Femur (tissue), 1 donor: Measurements from ENCODE around the gene ACTA2.

Source experiments
- DNase-seq: peaks from one replicate; pipeline ENCODE4 v3.0.0-alpha.2; 2017

The ACTA2 gene

DNA sequence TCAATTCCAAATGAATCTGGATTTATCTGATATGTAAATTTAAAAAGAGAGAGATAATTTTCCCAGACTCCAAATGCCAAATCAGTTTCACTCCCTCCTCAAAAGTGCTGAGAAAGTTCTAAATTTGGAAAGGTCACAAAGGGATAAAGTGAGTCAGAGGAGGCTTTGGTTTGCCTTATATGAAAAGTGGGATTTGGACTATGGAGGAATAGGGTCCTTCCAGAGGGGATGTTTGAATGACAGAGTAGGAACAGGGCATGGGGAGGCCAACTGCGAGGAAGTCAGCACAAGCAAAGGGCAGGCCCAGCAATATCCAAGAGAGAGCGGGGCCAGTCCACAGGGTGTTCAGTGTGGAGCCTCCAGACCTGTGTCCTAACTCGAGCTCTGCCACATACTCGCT, 28.2 kb upstream of the ACTA2 start:
- no peak for DNase-seq

GRCh38 chr10:88980247-88980646, 27.7 kb upstream of the ACTA2 start:
- DNase-seq, result no peak

DNA sequence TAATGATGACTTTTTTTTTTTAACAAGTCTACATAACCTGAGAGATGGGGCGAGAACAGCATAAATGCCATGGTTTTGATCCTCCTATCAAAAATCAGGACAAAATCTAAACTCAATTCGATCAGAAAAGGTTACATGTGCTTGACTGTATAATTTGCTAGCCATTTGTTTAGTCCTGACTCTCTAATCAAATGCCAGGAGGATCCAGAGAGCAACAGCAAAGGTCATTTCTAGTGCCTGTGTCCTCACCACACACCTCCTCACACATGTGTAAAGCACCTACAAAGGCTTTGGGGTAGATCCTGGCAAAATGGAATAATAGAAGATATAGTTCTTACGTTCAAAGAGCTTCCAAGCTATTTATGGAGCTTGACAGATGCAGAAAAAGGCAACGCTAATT, 27.0 kb upstream of the ACTA2 start:
- no peak for DNase-seq

DNA sequence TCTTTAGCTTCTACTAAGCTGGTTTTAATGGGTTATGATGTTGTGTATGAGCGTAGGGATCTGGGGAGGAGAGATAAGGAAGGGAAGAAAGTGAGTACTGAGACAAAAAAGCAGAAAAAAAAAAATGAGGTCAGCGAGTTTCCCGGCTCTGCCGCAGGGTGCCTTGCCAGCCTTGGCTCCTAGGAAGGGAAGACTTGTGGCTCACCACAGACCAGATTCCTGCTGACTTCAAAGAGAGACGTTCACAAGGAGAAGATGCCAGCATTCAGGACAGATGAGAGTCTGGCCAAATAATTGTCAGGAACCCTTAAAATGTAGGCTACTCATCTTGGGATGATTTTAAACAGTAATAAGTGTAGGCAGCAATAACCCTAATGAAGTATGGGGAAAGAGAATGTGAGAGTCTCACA, 26.6 kb upstream of the ACTA2 start:
- DNase-seq, result peak; percentile 68

DNA sequence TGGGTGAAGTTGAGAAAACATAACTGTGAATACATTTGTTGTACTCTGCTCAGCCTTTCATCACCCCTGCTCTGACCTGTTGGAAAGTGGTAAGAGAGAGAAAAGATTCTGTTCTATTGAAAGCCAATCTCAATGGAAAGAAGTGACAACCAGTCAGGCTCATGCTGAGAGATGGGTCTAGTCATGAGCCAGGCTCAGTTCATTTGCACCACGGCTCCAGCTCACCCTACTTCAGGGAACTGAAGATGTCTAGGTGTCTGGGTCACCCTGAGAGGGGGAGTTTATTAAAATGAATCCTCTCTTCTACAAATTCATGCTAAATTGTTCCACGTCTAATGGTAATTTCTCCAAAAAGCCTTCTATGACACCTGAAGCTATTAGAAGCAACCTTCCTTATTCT, 25.9 kb upstream of the ACTA2 start:
- DNase-seq, result no peak

- no peak for DNase-seq
Observed at GRCh38 chr10:88975377-88975720, 22.8 kb upstream of the ACTA2 start.

DNA sequence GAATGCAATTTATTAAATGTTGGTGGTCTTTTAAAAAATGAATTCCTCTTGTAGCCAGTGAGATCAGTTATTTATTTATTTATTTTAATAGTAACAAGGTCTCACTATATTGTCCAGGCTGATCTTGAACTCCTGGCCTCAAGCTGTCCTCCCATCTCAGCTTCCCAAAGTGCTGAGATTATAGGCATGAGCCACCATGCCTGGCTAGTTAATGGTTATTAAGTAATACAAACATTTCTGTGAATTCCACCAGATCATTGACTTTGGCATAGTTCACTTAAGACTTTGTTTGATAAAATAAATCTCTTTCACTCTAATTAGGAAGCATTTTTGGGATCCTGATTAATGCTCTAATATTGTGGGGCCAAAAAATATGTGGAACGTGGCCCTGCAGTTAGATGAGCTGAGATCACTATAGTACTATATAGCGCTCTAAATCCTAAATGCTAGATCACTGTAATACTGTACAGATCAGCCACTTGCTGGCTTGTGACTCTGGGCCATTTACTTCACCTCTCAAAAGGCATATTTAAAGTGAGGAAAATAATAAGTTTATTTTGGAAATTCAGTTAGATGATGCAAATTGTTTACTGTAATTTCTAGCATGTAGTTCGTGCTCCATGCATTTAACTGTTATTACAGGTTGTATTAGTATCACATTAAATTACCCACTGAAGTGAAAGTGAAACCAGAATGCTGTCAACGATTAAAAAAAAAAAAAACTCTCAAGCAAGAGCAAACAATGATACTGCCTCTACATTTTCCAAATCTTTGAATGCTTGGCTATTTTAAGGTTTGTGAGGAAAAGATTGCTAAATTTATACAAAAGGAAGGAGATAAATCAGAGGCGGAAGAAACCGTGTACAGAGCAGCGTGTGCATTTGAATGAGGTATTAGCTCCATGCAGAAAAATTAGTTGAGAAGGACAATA, 22.1 kb upstream of the ACTA2 start:
- DNase-seq, result no peak

DNA sequence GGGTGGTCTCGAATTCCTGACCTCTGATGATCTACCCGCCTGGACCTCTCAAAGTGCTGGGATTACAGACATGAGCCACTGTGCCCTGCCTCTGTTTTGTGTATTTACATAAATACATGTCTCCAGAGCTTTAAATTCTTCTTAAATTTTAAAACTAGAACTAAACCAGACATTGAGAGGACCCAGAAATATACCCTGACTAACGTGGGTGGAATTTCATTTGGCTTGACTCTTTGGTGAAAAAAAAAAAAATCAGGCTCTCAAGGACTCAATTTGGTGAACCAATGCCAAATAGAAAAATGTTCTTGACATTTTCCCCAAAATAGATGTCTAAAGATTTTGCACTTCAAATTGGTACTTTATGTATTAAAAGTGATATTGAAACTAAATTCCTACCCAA, 21.4 kb upstream of the ACTA2 start:
- no peak for DNase-seq

DNA sequence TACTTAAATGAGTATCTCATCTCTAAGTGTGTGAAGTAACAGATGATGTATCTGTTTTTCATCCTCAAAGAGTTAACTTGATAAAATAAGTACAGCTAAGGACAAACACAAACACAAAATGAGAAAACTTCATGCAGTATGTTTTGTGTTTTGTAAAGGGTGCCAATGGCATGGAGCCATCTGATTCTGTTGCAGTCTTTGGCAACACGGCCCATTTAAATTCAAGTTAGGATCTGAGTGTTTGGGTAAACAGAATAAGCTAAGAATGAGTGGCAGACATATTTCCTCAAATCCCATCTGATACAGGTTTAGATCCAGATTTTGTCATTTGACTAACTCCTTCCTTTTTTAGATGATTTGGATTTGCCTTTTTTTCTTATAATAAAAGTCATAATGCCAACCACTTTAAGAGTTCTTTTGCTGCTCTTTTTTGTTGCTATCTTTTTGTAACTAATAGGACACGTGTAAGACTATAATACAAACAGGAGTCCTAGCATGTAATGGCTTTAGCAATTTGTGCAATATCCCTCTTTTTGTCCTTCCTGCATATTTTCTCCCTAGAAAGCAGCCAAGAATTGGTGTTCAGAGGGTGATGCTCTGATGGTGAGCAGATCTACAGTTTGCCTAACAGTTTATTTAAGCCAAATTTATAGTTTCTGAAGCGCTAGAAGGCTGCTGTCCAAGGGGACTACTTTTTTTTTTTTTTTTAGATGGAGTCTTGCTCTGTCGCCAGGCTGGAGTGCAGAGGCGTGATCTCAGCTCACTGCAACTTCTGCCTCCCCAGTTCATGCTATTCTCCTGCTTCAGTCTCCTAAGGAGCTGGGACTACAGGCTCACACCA, 18.9 kb upstream of the ACTA2 start:
- no peak for DNase-seq

- DNase-seq, result no peak
Observed at GRCh38 chr10:88968391-88968790, 15.8 kb upstream of the ACTA2 start.

DNA sequence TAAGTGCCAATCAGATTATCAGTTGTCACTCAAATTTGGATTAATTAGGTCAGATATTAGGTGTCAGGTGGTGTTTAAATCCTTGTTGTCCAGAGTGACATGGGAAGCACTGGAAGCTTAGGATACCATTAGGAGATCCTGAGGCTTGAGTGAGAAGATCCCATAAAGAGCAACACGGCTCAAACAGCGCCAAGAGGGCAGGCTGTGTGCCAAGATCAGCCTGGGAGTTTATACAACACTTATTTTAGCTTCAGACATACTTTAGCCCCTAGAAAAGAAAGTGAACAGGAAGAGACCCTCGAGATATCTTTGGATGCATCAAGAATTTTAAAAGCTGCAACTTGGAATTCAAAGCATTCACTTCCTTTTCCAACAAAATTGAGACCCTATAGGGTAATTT, 14.2 kb upstream of the ACTA2 start:
- peak; percentile 47 for DNase-seq

- no peak for DNase-seq
Observed at GRCh38 chr10:88964869-88965415, 12.4 kb upstream of the ACTA2 start.

GRCh38 chr10:88964360-88964759, 11.8 kb upstream of the ACTA2 start:
- DNase-seq, result no peak

DNA sequence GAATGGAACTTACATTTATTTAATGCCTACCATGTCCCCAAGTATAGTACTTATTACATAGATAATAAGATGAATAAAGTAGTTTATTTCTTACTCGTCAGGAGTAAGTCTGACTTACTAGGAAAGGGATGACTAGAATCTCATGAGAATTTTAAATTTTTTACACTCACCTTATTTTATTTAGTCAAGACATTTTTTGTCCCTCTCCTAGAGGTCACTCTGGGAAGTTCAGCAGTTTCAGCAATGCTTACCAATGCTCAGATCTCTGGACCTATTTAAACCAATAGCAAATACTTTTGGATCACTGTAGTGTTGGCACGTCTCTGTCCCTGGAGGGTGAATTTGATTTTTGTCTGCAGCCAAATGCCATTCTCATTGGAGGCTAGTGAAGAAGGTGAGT, 10.7 kb upstream of the ACTA2 start:
- DNase-seq, result no peak

GRCh38 chr10:88962336-88962735, 9.8 kb upstream of the ACTA2 start:
- DNase-seq, result no peak

GRCh38 chr10:88961266-88961665, 8.7 kb upstream of the ACTA2 start:
- no peak for DNase-seq

GRCh38 chr10:88960802-88961201, 8.2 kb upstream of the ACTA2 start:
- no peak for DNase-seq

DNA sequence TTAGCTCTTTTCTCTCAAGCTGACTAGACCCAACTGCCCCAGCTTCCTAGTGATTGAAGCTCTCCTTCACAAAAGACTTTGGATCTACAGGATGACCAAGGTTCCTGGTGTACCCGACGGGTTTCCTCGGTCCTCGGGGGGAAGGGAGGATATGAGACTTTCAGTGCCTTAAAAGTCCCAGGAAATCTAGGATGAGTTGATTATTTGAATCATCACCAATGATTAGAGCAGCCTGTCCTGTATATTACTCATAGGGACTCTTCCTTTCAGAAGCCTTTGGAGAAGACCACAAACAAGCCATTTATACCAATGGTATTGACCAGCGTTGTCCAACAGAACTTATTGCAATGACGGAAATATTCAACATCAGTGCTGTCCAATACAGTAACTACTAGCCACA, 6.1 kb upstream of the ACTA2 start:
- DNase-seq, result no peak

DNA sequence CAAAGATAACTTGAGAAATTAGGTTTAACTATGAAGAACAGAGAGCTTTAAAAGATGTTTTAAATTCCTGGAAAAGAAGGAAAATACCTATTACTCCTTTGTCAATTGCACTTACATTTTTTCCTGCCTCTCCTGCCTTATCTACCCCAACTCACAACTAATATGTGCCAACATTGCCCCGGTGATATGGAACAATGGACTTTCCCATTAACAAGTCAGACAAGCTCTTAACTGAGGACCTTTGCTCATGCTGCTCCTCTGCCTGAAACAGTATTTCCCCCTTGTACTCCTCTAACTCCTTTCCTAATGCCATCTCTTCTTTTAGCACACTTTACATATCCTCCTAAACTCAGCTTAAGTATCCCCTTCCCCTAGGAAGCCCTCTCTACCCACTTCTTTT, 4.8 kb upstream of the ACTA2 start:
- no peak for DNase-seq

- no peak for DNase-seq
Observed at GRCh38 chr10:88954458-88955083, 2.0 kb upstream of the ACTA2 start.

DNA sequence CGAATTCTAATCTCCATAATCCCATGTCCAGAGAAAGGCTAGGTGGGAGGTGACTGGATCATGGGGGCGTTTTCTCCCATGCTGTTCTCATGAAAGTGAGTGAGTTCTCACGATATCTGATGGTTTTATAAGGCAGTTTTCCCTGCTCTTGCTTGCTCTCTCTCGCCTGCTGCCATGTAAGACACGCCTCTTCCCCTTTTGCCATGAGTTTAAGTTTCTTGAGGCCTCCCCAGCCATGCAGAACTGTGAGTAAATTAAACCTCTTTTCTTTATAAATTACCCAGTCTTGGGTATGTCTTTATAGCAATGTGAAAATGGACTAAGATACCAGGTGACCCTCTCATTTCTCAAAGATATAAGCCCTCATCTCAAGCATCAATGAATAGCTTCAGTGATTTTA, 1.1 kb upstream of the ACTA2 start:
- DNase-seq, result no peak

DNA sequence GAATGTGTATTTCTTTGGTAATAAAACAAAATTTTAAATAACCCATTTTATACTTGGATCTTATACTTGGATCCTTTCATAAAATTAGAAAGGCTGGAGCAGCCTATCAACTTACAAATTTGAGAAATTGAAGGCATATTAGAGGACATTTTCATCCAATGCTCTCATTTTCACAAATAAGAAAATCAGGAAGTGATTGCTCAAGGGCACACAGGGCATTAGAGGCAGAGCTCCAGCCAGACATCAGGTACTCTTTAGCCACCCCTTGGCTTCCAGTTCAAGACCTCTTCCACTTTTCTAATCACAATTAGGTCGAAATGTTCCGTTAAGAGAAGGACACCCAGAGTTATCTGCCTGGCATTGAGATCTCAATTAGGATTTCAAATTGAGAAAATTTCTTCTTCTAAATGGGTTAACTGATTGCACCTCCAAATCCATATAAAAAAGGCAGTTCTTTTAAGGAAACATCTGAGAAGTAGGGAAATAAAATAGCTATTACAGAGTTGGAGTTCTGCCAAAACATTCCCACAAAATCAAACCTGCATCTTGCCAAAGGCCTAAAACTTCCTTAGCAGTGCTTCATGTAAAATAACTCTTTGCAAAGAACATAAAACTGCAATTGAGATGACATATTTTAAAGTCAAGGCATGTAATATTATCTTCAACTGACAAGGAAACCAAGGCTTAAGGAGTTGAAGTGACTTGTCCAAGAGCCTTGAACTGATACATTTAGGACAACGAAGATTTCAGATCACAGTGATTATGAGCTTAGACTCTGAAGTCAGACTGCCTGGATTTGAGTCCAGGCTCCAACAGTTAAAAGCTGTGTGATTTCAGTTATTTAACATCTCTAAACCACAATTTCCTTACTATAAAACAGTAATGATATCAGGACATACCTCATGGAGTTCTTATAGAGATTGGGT, 2.4 kb downstream of the ACTA2 start:
- DNase-seq, result no peak
